Measurements from ENCODE around the gene VRK1.

Gene VRK1

DNA sequence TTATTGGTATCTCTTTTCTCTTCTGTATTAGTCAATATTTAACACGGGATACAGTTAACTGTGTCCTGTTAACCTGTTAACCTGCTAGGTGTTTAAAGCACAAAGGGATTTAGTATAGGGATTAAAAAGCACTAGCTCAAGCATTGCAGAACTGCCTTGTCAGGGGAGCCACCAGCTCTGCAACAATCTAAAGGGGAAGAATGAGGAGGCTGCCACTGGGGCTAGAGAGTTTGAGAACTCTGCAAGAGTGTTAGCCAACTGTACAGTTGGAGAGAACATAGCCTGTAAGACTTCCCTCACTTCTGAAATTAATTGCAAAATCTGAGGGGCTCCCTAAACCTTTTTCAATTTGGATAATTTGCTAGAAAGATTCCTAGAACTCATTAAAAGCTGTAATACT lies 6.5 kb upstream of the VRK1 start:
- no peak for DNase-seq (ENCODE audit: low read depth in 2 of 2)

DNA sequence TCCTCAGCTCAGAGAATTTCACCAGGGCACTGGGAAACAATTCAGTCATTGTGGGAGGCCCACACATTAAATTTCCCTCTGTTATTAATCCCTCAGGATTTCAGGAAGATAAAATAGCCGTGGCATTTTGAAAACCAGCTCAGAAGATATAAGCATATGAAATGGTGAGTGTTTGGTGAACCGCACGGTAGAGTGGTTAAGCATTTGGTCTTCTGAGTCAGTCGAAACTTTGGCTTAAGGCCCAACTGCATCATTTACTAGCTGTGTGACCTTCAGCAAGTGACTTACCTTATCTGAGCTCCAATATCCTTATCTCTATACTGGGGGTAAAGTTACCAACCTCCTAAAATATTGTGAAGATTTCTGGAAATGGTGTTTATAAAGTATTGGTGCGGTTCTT lies 5.2 kb upstream of the VRK1 start:
- DNase-seq (ENCODE audit: low read depth in 2 of 2) = no peak

DNA sequence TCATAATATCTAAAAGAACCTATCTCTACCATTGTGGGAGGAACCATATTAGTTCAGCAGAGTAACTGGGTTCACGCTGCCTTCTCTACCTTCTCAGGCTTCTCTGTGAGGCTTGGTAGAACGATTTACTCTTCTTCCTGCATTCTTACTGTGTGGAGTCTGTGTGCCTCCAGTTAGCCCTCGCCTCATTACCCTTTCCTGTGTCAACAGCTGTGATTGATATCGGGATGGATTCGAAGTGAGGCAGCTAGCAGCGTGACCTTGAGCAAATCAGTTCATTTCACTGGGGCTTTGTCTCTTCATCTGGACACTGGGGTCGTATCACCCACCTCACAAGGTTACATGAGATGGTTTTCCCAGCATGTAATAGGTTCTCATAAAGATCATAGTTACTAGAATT lies 4.6 kb upstream of the VRK1 start:
- DNase-seq (ENCODE audit: low read depth in 2 of 2) = no peak

DNA sequence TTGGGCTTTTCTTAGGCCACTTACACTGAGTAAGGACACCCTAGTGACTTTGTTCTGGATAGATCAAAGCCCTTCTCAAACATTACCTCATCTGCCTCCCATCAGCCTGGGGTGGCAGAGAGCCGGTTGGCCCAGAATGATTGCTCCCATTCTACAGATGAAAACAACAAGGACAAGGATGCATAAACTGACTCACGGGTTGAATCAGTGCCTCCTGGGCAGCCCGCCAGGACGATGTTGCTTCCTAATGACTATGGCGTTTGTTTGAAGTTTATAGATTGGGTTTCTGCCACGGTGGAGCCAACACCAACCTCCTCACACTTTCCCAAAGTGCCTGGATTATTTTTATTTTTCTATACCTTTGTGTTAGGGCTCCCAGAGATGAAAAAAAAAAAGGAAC lies 3.6 kb upstream of the VRK1 start:
- no peak for DNase-seq (ENCODE audit: low read depth in 2 of 2)

DNA sequence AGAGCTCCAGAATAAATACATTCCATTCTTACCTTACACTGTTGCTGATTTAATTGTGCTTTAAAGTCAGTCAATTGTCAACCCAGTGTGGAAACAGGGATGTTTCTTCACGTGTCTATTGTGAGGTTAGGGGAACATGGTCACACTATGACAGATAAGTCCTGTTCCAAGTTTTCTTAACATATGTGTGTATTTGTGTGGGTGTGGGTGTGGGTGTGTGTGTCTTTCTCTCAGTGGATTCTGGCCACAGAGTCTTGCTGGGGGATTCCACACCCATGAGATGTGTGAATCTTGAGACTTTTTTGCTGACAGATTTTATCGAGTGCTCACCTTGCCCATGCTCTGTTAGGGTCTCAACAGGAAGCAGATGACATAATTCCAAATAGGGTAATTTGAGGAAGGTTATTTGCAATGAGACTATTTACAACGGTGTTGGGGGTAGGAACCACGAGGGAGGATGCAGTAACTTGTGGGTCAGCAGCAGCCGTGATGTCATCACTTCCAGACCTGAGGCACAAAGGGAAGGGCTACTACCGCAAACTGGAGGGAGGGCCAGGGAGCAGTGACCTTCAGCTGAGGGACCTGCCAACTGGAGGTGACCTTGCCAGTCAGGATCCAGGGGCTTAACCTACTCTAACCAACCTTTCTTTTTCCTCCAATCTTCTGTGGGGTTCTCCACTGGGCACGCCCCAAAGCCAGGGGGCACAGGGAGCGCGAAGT lies 1.9 kb upstream of the VRK1 start:
- no peak for DNase-seq (ENCODE audit: low read depth in 2 of 2)

DNA sequence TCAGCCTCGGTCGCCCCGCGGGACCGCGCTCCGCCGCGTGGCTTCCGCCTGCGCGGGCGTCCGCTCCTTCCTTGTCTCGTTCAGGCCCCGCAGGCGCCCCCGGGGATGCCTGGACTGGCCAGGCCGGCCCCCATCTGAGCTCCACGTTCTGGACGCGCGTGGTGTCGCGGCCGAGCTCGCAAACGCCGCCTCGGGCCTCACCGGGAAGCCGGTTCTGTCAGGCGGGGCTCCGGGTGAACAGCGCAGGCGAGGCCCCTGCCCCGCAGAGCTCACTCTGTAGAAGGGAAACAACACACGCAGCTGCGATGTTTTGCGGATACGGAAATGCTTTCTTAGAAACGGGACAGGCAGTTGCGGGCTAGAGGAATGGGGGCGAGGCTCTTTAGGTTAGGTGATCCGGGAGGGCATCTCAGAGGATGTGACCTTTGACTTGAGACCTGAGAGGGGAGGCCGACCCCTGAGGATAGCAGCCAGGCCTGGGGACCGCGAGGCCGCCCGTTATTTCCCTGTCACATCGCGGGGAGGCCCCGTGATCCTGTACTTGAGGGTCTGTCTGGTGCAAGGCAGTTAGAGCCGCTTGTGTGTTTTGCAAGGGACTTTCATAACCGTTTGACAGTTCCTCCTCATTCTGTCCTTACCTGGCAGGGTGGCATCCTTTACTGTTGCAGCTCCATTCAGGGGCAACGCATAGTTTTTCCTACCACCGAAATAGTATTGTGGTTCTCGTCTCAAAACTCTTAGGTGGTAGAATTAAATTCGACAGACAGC lies 584 bp downstream of the VRK1 start:
- peak in 1 of 2 donors; percentile 4 for DNase-seq (ENCODE audit: low read depth in 2 of 2)

DNA sequence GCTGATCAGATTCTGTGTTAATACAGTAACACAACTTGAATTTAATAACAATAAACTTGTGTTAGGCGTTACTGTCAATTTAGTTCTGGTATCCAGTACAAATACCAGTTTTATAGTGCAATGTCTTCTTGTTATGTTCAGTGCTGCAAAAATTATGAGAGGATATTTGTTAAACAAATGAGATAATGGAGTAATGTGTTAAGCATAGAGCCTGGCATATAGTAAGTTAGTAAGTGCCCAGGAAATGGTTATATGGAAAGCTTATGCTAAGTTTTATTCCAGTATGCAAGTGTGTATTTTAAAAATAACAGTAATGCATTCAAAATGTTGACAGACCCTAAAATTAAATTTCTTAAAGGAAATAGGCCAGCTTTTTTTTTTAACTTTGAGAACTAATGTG lies 1.8 kb downstream of the VRK1 start:
- DNase-seq (ENCODE audit: low read depth in 2 of 2) = no peak

DNA sequence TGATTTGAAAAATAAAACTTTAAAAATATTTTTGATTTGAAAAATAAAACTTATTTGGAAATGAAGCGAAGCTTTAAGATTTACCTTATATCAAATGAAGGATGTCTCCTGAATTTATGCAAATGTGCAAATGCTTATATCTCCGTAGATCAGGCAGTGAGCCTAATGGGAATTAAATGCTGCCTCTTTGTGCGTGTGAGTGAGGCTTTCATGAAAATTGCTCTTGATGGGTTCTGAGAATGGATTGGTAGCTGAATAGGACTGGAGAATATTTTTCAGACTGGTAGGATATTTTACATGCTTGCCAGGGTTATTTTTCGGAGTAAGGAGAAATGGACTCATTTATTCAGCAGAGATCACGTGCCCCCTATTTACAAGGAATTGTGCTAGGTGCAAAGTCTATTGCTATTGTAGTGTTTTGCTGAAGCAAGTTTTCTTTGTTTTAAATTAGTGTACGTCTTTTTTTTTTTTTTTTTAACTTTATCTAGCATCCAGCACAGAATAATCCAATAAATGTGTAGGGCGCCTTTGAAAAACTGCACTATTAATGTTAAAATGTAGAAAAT lies 2.4 kb downstream of the VRK1 start:
- DNase-seq (ENCODE audit: low read depth in 2 of 2) = no peak

DNA sequence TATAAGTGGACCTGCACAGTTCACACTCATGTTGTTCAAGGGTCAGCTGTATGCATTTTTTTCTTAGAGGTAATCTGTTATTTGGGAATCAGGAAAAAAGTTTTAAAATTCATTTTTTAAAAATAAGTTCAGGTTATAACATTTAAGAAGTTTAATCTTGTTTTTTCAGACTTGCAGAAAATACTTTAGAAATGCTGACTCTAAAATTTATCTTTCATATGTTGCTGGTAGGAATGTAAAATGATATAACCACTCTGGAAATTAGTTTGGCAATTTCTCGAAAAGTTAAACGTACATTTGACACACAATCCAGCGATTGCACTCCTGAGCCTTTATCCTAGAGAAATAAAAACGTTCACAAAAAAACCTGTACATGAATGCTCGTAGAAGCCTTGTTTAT lies 4.7 kb downstream of the VRK1 start:
- no peak for DNase-seq (ENCODE audit: low read depth in 2 of 2)

DNA sequence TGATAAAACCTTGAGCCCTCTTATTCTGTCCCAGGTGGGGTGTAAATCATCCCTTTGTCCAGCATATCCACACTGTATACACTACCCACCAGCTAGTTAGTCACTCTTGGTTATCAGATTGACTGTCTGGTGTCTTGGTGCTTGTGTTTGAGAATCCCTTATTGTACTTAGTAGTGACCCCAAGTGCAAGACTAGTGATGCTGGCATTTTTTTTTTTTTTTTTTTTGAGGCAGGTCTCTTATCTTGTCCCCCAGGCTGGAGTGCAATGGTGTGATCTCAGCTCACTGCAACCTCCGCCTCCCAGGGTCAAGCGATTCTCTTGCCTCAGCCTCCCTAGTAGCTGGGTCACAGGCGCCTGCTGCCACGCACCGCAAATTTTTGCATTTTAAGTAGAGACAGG lies 5.8 kb downstream of the VRK1 start:
- no peak for DNase-seq (ENCODE audit: low read depth in 2 of 2)

DNA sequence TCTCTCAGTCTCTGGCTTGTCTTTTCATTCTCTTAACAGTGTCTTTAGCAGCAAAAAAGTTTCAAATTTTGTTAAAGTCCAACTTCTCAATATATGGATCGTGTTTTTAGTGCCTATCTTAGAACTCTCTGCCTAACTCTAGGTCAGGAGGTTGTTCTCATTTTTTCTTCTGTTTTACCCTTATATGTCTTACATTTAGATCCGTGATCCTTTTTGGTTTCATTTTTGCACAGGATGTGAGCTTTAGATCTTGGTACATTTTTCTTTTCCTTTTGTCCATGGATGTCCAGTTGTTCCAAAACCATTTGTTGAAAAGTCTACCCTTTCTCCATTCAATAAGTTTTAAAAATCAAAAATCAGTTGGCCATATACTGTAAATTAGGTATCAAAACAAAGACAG lies 6.8 kb downstream of the VRK1 start:
- no peak for DNase-seq (ENCODE audit: low read depth in 2 of 2)

DNA sequence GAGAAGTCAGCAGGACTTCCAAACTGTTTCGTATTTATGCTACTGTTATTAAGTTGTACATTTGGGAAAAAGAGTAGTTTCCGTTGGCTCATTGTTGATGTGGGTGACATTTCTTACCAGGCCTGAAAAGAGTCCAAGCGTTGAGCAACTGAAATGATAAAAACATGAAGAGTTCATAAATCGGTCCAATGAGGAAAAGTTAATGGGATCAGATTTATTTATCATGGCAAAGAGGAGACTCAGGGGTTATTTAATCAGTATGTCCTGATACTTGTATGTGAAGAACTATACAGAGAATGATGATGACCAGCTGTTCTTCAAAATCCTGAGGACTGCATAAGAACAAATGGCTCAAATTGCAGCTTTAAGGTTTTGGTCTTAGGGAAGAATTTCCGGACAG lies 7.7 kb downstream of the VRK1 start:
- no peak for DNase-seq (ENCODE audit: low read depth in 2 of 2)

DNA sequence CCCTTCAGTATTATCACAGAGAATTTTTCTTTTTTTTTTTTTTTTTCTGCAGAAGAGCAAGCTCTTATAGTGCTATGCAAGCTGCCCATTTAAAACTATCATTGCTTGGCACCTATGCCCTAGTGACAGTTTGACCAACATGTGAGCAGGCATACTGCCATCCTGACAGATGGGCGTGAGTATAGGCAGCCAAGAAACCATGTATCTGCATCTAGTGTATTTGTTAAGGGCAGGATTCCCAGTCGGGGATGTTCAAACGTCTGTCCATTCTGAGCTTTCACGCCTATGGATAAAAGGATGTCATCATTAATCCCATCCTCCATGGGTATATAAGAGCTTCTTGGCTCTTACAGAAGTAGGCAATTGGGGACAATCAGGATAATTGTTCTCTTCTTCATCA lies 8.8 kb downstream of the VRK1 start:
- DNase-seq (ENCODE audit: low read depth in 2 of 2) = no peak

DNA sequence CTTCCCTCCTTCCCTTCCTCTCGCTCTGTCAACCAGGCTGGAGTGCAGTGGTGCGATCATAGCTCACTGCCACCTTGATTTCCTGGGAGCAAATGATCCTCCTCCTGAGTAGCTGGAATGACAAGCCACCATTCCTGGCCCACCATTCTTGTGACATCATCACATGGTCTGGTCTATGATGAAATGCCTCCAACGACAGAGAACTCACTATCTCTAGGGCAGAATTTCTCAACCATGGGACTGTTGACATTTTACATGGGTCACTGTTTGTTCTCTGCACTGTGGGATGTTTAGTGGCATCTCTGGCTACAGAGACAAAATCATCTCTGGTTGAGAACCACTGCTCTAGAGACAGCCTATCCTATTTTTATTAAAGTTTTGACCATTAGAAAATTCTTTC lies 9.7 kb downstream of the VRK1 start:
- no peak for DNase-seq (ENCODE audit: low read depth in 2 of 2)

DNA sequence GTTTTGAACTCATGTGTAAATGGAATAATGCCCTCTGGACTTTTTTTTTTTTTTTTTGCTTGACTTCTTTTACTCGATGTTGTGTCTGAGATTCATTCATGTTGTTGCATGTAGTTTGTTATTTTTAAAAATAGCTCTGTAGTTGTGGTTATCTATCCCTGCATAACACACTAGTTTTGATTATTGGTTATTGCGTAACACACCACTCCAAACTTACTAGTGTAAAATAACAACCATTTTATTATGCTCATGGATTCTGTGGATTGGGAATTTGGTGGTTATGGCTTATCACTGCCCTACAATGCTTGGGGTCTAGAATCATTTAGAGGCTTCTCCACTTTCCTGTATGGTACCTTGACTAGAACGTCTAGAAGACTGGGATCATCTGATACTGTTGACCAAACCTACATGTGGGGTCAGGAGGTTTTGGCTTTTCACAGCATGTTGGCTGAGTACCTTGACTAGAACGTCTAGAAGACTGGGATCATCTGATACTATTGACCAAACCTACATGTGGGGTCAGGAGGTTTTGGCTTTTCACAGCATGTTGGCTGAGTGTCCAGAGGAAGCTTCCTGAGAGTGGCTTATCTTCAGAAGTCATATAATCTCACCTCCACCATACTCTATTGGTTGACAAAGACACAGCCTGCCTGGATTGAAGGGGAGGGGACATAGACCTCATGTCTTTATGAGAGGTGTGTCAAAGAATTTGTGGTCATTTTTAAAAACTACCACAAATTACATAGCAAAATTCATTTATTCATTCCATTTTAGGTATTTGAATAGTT lies 11.6 kb downstream of the VRK1 start:
- DNase-seq (ENCODE audit: low read depth in 2 of 2) = no peak

DNA sequence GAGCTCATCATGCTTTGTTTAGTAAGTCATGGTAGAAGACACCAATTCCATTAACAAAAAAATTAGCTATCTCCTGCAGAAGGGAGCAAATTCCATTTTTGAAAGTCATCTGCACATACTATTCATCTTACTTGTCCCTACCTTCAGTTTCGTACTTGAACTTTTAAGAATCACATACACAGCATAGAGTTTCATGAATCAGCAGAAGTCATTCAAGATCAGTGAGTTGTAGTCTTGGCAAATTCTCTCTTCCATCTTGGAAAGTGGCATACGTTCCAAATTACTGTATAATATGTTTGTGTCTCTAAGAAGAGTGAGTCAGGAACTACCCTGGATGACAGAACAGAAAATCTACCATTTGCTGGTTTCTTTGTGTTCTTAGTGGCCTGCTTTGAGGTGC lies 14.1 kb downstream of the VRK1 start:
- DNase-seq (ENCODE audit: low read depth in 2 of 2) = no peak

DNA sequence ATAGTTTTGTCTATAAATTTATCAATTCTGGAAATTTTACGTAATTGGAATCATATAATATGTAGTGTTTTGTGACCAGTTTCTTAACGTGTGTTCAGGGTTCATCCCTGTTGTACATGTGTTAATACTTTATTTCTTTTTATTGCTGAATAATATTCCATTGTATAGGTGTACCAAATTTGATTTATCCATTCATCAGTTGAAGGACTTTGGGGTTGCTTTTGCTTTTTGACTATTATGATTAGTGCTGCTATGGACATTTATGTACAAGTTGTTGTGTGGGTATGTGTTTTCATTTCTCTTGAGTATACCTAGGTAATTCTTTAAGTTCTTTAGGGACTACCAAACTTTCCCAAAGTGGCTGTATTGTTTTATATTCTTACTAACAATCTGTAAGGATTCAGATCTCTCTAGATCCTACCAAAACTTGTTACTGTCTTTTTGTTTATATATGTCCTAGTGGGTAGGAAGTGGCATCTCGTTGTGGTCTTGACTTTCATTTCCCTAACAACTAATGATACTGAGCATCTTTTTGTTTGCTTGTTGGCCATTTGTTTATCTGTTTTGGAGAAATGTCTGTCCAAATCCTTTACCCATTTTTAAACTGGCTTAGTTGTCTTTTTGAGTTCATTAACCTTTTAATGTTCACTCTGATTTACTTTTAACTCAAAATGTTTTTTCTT lies 14.9 kb downstream of the VRK1 start:
- DNase-seq (ENCODE audit: low read depth in 2 of 2) = no peak

DNA sequence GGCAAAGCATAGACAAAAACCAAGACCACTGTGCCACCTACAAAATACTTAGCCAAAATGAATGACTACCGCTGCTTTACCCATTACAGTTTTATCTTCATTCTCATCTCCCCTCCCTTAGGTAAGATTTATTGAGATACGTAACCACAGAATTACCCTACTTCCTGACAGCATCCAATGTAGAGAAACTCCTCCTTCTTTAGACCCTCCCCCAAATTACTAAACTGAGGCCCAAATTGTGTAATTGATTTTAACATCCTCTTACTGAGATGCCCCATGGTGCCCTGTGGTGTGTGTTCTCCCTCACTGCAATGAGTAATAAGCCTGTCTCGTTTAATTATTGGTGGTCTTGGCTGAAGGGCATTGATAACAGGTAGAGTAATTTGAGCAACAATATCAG lies 19.1 kb downstream of the VRK1 start:
- no peak for DNase-seq (ENCODE audit: low read depth in 2 of 2)

DNA sequence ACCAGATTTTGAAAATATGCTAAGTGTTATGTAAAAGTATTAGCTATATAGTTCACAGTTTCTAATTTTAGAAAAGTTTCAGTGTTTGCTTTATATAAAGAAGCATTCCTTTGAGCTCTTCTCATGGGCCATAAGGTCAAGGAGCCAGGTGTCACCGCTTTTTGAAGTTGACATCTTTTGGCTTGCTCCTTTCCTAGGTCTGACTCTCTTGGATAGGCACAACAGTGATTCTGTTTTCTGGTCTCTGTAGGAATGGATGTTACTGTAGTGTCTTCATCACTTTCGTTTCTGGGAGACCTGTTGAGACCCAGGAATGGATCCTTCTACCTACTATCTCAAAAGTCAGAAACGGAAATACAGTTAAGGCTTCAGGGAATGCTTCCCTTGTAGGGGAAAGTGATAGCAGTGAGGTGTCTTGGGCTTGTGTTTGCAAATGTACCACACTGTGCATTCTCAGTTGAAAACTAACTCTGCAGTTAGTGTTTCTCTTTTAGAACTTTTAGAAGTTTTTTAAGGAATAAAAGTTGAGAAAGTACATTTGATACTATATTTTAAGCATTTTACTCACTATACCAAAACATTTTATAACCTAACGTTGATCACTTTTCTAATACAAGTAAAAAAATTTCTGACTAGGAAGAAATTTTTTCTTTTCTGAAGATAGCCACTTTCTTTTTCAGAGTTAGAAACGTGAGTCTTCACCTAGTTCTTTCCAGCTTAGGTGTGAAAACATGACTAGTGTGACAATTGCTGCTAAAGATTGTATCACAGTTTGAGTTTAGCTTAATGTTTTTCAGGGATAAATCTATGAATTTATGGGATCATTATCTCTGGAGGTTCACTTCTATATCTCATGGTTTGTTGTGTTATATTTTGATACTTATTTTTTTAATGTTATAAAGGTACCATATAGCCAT lies 20.8 kb downstream of the VRK1 start:
- DNase-seq (ENCODE audit: low read depth in 2 of 2) = no peak

DNA sequence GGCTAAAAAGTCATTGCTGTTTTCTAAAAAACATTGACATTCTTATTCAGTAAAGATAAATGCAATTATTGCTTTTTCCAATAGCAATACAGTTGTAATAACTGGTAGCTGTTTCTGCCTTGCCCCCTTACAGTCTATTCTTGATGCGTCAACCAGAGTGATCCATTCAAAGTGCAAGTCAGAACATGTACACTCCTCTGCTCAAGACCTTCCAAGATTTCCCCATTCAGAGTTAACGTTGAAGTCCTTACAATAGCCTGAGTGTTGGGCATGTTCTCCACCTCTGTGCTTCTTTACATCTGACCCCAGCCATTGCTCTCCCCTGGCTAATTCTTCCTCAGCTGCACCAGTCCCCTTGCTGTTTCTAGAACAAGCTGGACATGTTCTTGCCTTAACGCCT lies 24.3 kb downstream of the VRK1 start:
- DNase-seq (ENCODE audit: low read depth in 2 of 2) = no peak

DNA sequence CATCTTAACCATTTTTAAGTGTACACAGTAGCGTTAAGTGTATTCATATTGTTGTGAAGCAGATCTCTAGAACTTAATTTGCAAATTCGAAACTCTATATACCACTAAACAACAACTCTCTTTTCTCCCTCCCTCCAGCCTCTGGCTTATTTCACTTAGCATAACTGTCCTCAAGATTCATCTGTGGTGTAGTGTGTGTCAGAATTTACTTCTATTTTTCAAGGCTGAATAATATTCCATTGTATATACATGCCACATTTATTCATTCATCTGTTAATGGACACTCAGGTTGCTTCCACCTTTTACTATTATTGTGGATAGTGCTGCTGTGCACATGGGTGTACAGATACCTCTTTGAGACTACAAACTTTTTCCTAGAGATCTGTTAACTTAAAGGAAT lies 26.5 kb downstream of the VRK1 start:
- no peak for DNase-seq (ENCODE audit: low read depth in 2 of 2)
